ENCODE results near the gene CDH2.

DNA sequence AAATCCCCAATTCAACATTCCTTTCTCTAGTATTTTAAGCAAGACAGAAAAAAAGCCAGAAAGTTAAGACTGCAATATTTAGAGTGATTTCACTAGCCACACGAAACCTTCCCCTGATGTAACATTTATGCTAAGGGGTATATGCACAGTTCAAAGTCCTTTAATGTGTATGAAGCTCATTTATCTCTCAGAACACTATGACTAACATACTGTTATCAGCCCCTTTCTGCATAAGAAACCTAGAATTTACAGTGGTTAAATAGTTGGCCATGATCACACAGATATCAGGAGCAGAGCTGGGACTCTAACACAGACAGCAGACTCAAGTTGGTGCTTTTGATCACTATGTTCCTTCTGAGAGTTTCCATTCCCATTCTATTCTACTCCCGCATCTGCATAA is 185.5 kb downstream of the CDH2 start:
- TF ChIP-seq ZNF274 (IDR thresholded peaks at IDR 0.05; ENCODE audit: low read depth, low read length) (no peak), SUZ12 (IDR thresholded peaks at IDR 0.05; ENCODE audit: extremely low read depth, insufficient read depth, insufficient read length) (no peak), YY1 (IDR thresholded peaks at IDR 0.05; ENCODE audit: insufficient read depth, insufficient read length) (no peak)

Data from NT2/D1 (cell line).